HepG2 (cell line): Measurements from ENCODE around the gene TLR9. TPM values are rescaled to one million over a fixed set of nuclear protein-coding genes. Genes with fewer than 3 reads are reported as not detected.

ENCODE experiments used
- AHR ChIP-seq: IDR thresholded peaks from 2 replicates; pipeline ENCODE4 v1.6.1; 2018; ENCODE audit warnings: missing genetic modification reagents, missing compliant biosample characterization
- ATF6 ChIP-seq: sonication (generic); formaldehyde crosslinking; conservative IDR thresholded peaks from 2 replicates; pipeline ENCODE4 v1.4.0; 2020; ENCODE audit warnings: missing genetic modification reagents
- BORCS8-MEF2B ChIP-seq: sonication (generic); formaldehyde crosslinking; IDR thresholded peaks from 2 replicates; pipeline ENCODE4 v1.8.0; 2022; ENCODE audit warnings: mild to moderate bottlenecking, missing genetic modification reagents
- E2F1 ChIP-seq: sonication (generic); formaldehyde crosslinking; IDR thresholded peaks from 2 replicates; pipeline ENCODE4 v1.5.0; 2020; ENCODE audit warnings: missing genetic modification reagents
- KDM4B ChIP-seq: sonication (generic); formaldehyde crosslinking; IDR thresholded peaks from 2 replicates; pipeline ENCODE4 v1.4.0; 2020; ENCODE audit warnings: missing genetic modification reagents
- MTF1 ChIP-seq: sonication (generic); formaldehyde crosslinking; IDR thresholded peaks from 2 replicates; pipeline ENCODE4 v1.5.0; 2020; ENCODE audit warnings: missing genetic modification reagents
- SIX4 ChIP-seq: sonication (generic); formaldehyde crosslinking; IDR thresholded peaks from 2 replicates; pipeline ENCODE4 v1.4.0; 2020; ENCODE audit warnings: missing genetic modification reagents
- TBX2 ChIP-seq: sonication (generic); formaldehyde crosslinking; IDR thresholded peaks from 2 replicates; pipeline ENCODE4 v1.5.0; 2020; ENCODE audit warnings: missing genetic modification reagents, mild to moderate bottlenecking, borderline replicate concordance
- ZBTB7A ChIP-seq: sonication (generic); formaldehyde crosslinking; IDR thresholded peaks from 2 replicates; pipeline ENCODE4 v1.8.0; 2022; ENCODE audit warnings: mild to moderate bottlenecking, missing genetic modification reagents
- ZNF235 ChIP-seq: sonication (generic); formaldehyde crosslinking; IDR thresholded peaks from 2 replicates; pipeline ENCODE4 v1.8.1; 2023; ENCODE audit warnings: mild to moderate bottlenecking, missing genetic modification reagents, borderline replicate concordance
- ZNF335 ChIP-seq: sonication (generic); formaldehyde crosslinking; IDR thresholded peaks from 2 replicates; pipeline ENCODE4 v1.4.0; 2020; ENCODE audit warnings: missing genetic modification reagents
- ZNF607 ChIP-seq: sonication (generic); formaldehyde crosslinking; IDR thresholded peaks from 2 replicates; pipeline ENCODE4 v1.5.1; 2020; ENCODE audit warnings: missing genetic modification reagents, mild to moderate bottlenecking, borderline replicate concordance
- ZNF841 ChIP-seq: sonication (generic); formaldehyde crosslinking; IDR thresholded peaks from 2 replicates; pipeline ENCODE4 v1.8.1; 2023; ENCODE audit warnings: missing genetic modification reagents, borderline replicate concordance
- polyA plus RNA-seq, 8 experiments: library from polyadenylated mRNA; depleted of rRNA in 3 of 8; stranded (reverse) in 7 of 8; unstranded in 1 of 8; fragments of >200 nt; fragmentation: Illumina TruSeq in 4 of 8; extraction: Trizol in 4 of 8; gene quantifications; 2 replicates each; pipeline versions ENCODE4 v1.2.1 to v1.2.3, GENCODE V29; 2011 to 2016; ENCODE audit warnings: low read depth in 4 of 8, missing spikeins in 1 of 8, mixed read lengths in 1 of 8; ENCODE audit not compliant: insufficient read depth in 1 of 8
- total RNA-seq, 5 experiments: library from RNA; depleted of rRNA; stranded (reverse); fragments of >200 nt; fragmentation: Illumina TruSeq; extraction: Trizol; gene quantifications; 2 replicates each; pipeline ENCODE4 v1.2.3, GENCODE V29; 2016; ENCODE audit warnings: low read depth in 1 of 5
- TF ChIP-seq, protein P1 (sequence below): conservative IDR thresholded peaks from 2 replicates; pipeline ENCODE4 v1.6.1; 2018; ENCODE audit warnings: missing genetic modification reagents
- TF ChIP-seq, protein P2 (sequence below): sonication (generic); formaldehyde crosslinking; IDR thresholded peaks from 2 replicates; pipeline ENCODE4 v1.8.0; 2022; ENCODE audit warnings: mild to moderate bottlenecking, missing genetic modification reagents, moderate library complexity
- TF ChIP-seq, protein P3 (sequence below): fragments of 450-650 bp; IDR thresholded peaks from 2 replicates; pipeline ENCODE4 v1.6.1; 2016
- TF ChIP-seq, protein P4 (sequence below): sonication (generic); formaldehyde crosslinking; IDR thresholded peaks from 2 replicates; pipeline ENCODE4 v1.5.0; 2020; ENCODE audit warnings: mild to moderate bottlenecking, missing genetic modification reagents, borderline replicate concordance

Gene TLR9
- total and polyA plus RNA-seq, 2 of the 13 experiments (the other 11 are each of a cell fraction or from before 2014, with no cell fraction given): not detected

DNA sequence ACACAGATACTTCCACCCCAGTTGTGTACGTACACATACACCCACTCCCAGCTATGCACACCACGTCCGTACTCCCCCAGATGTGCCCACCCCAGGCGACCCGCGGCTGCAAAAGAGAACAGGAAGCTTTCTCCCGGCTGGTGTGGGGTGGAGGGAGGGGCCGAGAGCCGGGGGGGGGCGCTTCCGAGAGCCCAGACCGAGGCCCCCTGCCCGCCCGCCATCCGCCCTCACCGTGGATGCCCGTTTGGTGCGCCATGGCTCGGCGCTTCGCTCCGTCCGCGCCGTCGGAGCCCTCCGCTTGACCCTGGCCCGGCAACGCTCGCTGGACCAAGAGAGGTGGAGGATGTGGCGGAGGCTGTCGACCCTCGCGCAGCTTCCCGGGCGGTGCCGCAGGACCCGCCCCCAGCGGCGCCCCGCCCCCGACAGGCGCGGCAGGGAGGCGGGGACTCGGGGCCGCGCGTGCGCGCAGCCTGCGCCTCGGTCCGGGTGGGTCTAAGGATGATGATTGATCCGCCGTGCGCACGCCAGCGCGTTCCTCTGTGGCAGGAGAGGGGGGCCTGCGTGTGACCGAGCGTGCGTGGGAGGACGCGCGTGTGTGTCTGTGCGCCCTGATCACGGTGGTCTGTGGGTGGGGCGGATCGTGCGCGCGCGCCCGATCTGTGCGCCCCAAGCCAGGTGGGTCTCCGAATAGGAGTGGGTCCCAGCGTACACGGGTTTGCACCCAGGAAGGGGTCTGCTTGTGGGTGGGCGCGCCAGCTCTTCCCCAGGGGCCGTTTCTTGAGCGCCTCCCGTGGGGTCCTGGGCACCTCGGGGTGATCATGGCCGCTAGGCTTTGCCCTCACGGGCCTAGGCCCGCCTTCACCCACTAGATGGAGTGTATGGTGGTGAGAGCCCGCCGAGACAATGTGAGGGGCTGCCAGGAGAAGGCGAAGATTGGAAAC is 13.6 kb upstream of the TLR9 start, which contains the start of gene TWF2 (continued):
- TF ChIP-seq ATF6 (0 out of 2 replicates have a peak, but pooled peaks have one; percentile 25), ZNF607 (CRISPR knock-in tag) (peak; percentile 84), ZNF335 (CRISPR knock-in tag) (no peak), MTF1 (CRISPR knock-in tag) (no peak), ZNF841 (CRISPR knock-in tag) (no peak), ZNF235 (CRISPR knock-in tag) (peak; percentile 21; the same call in 1 of the 2 replicates), ZBTB7A (CRISPR knock-in tag) (0 out of 2 replicates have a peak, but pooled peaks have one; percentile 57), SIX4 (CRISPR knock-in tag) (0 out of 2 replicates have a peak, but pooled peaks have one; percentile 8), TBX2 (CRISPR knock-in tag) (no peak; the same call in 1 of the 2 replicates), E2F1 (peak; percentile 38; the same call in 1 of the 2 replicates), BORCS8-MEF2B (peak; percentile 78), AHR (CRISPR knock-in tag) (no peak), KDM4B (CRISPR knock-in tag) (peak; percentile 82)
- TF ChIP-seq, protein P1, sequence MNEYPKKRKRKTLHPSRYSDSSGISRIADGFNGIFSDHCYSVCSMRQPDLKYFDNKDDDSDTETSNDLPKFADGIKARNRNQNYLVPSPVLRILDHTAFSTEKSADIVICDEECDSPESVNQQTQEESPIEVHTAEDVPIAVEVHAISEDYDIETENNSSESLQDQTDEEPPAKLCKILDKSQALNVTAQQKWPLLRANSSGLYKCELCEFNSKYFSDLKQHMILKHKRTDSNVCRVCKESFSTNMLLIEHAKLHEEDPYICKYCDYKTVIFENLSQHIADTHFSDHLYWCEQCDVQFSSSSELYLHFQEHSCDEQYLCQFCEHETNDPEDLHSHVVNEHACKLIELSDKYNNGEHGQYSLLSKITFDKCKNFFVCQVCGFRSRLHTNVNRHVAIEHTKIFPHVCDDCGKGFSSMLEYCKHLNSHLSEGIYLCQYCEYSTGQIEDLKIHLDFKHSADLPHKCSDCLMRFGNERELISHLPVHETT (CRISPR knock-in tag): peak; percentile 17; the same call in 1 of the 2 replicates
- TF ChIP-seq, protein P2, sequence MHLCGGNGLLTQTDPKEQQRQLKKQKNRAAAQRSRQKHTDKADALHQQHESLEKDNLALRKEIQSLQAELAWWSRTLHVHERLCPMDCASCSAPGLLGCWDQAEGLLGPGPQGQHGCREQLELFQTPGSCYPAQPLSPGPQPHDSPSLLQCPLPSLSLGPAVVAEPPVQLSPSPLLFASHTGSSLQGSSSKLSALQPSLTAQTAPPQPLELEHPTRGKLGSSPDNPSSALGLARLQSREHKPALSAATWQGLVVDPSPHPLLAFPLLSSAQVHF (CRISPR knock-in tag): no peak
- TF ChIP-seq, protein P3, sequence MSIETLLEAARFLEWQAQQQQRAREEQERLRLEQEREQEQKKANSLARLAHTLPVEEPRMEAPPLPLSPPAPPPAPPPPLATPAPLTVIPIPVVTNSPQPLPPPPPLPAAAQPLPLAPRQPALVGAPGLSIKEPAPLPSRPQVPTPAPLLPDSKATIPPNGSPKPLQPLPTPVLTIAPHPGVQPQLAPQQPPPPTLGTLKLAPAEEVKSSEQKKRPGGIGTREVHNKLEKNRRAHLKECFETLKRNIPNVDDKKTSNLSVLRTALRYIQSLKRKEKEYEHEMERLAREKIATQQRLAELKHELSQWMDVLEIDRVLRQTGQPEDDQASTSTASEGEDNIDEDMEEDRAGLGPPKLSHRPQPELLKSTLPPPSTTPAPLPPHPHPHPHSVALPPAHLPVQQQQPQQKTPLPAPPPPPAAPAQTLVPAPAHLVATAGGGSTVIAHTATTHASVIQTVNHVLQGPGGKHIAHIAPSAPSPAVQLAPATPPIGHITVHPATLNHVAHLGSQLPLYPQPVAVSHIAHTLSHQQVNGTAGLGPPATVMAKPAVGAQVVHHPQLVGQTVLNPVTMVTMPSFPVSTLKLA: no peak
- TF ChIP-seq, protein P4, sequence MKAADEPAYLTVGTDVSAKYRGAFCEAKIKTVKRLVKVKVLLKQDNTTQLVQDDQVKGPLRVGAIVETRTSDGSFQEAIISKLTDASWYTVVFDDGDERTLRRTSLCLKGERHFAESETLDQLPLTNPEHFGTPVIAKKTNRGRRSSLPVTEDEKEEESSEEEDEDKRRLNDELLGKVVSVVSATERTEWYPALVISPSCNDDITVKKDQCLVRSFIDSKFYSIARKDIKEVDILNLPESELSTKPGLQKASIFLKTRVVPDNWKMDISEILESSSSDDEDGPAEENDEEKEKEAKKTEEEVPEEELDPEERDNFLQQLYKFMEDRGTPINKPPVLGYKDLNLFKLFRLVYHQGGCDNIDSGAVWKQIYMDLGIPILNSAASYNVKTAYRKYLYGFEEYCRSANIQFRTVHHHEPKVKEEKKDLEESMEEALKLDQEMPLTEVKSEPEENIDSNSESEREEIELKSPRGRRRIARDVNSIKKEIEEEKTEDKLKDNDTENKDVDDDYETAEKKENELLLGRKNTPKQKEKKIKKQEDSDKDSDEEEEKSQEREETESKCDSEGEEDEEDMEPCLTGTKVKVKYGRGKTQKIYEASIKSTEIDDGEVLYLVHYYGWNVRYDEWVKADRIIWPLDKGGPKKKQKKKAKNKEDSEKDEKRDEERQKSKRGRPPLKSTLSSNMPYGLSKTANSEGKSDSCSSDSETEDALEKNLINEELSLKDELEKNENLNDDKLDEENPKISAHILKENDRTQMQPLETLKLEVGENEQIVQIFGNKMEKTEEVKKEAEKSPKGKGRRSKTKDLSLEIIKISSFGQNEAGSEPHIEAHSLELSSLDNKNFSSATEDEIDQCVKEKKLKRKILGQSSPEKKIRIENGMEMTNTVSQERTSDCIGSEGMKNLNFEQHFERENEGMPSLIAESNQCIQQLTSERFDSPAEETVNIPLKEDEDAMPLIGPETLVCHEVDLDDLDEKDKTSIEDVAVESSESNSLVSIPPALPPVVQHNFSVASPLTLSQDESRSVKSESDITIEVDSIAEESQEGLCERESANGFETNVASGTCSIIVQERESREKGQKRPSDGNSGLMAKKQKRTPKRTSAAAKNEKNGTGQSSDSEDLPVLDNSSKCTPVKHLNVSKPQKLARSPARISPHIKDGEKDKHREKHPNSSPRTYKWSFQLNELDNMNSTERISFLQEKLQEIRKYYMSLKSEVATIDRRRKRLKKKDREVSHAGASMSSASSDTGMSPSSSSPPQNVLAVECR (CRISPR knock-in tag): peak; percentile 57; the same call in 1 of the 2 replicates
